VCaP (cell line): ENCODE results near the gene SMIM41.
"Not testable (repeated sequence)": the region's sequence is repeated elsewhere in the genome, so short reads cannot be mapped to it uniquely, and the experiment has no call there.

Source experiments
- H3K27ac ChIP-seq: fragments of 450-650 bp; 2 replicates; pipeline ENCODE4 v1.5.1; 2017
- CTCF ChIP-seq: fragments of 450-650 bp; conservative IDR thresholded peaks from 2 replicates; pipeline ENCODE4 v1.5.1; 2017; ENCODE audit warnings: mild to moderate bottlenecking, moderate library complexity

SMIM41 gene

GRCh38 chr12:52093346-52093745 is 13.8 kb downstream of the SMIM41 start:
- H3K27ac ChIP-seq = peak overlapping the region; percentile 93
- no peak for TF ChIP-seq CTCF

- H3K27ac ChIP-seq = no peak overlapping the region
- no peak for TF ChIP-seq CTCF
Measured at GRCh38 chr12:52096332-52097044, 17.0 kb downstream of the SMIM41 start.

- H3K27ac ChIP-seq = no peak overlapping the region
- TF ChIP-seq CTCF = no peak
Measured at GRCh38 chr12:52097045-52097666, 17.7 kb downstream of the SMIM41 start.

GRCh38 chr12:52104431-52105089 is 25.1 kb downstream of the SMIM41 start:
- not testable (repeated sequence) for H3K27ac ChIP-seq

GRCh38 chr12:52116222-52117125 is 37.0 kb downstream of the SMIM41 start:
- peak; percentile 70 for TF ChIP-seq CTCF
- peak overlapping the region; percentile 100 for H3K27ac ChIP-seq

- peak overlapping the region; percentile 100 for H3K27ac ChIP-seq
Measured at GRCh38 chr12:52117806-52118475, 38.4 kb downstream of the SMIM41 start.

GRCh38 chr12:52119398-52120254 is 40.1 kb downstream of the SMIM41 start:
- TF ChIP-seq CTCF = peak; percentile 68

More at GRCh38 chr12:52119398-52120254, 40.1 kb downstream of the SMIM41 start:
- H3K27ac ChIP-seq = peak overlapping the region; percentile 100
